Measurements from ENCODE around the gene SRP72.

- TF ChIP-seq RAD21 (IDR thresholded peaks at IDR 0.05 in 1 of 2, conservative IDR thresholded peaks at IDR 0.05 in 1 of 2; ENCODE audit: low read depth in 2 of 2, low read length in 2 of 2) (no peak), EP300 (IDR thresholded peaks at IDR 0.05; ENCODE audit: borderline replicate concordance in 1 of 2, low read depth in 2 of 2, low read length in 2 of 2) (no peak), KDM4A (IDR thresholded peaks at IDR 0.05; ENCODE audit: low read depth, low read length, severe bottlenecking) (peak; percentile 6), CTCF (IDR thresholded peaks at IDR 0.05; ENCODE audit: control extremely low read depth in 1 of 3, insufficient read depth in 1 of 3, low read depth in 1 of 3, low read length in 3 of 3) (no peak), YY1 (IDR thresholded peaks at IDR 0.05; ENCODE audit: low read depth, low read length) (no peak), CHD2 (IDR thresholded peaks at IDR 0.05; ENCODE audit: low read length) (no peak), EZH2 (IDR thresholded peaks at IDR 0.05; ENCODE audit: low read depth, low read length, severe bottlenecking) (no peak)
Observed at GRCh38 chr4:56466910-56467283, 520 bp upstream of the SRP72 start.
